ENCODE measurements around the gene TEX54. TPM values are rescaled to one million over a fixed set of nuclear protein-coding genes. Genes with fewer than 3 reads are reported as not detected.

TEX54 gene
- polyA plus RNA-seq, 2 of the 4 experiments (the other 2 are of a cell fraction): not detected

GRCh38 chr11:62852523-62853188, 20.0 kb upstream of the TEX54 start:
- FAIRE-seq: no peak

GRCh38 chr11:62851807-62852522, 19.3 kb upstream of the TEX54 start:
- no peaks in the 10 kb centered on the region for H3K9me3 ChIP-seq
- H3K4me2 ChIP-seq: peak overlapping the region; percentile 98
- CTCF ChIA-PET: interaction anchor here (1.0 to 5.5 kb wide), 2 partner anchors 12 to 32 kb away, joined by 3 to 42 read pairs; partner anchors contain the start of gene SLC3A2
- TF ChIP-seq JUN (IDR thresholded peaks at IDR 0.05): peak in 1 of 2 experiments; percentile 8; a peak in 1 of 5 replicates
- TF ChIP-seq MAZ (IDR thresholded peaks at IDR 0.05; ENCODE audit: borderline replicate concordance, low read depth, low read length): no peak
- peaks cover 28% of the 10 kb centered on the region for H3K4me1 ChIP-seq
- WGBS (ENCODE audit: missing lambda C conversion rate): 36% methylated on average over 3 of the region's 3 CpGs
- ATAC-seq: no peak
- DNase-seq (ENCODE audit: low read depth in 1 of 2, low spot score in 1 of 2): no peak
- no peak for FAIRE-seq
- H3K4me3 ChIP-seq: peak overlapping the region; percentile 80; the same call in 1 of the 3 replicates
- POLR2A ChIA-PET: interaction anchor here (0.6 to 9.3 kb wide), 5 partner anchors 11 to 1395 kb away, joined by 3 to 159 read pairs (median 3); partner anchors contain the start of genes C11orf98, CSKMT, PPP1R14B and WDR74
- no peak overlapping the region for H3K27ac ChIP-seq

More at GRCh38 chr11:62852523-62853188, 20.0 kb upstream of the TEX54 start:
- ChIA-PET CTCF (interaction anchor here (1.0 to 5.5 kb wide), 2 partner anchors 11 to 31 kb away, joined by 3 to 42 read pairs; partner anchors contain the start of gene SLC3A2), POLR2A (interaction anchor here (0.7 to 9.3 kb wide), 3 partner anchors 12 to 187 kb away, joined by 3 to 159 read pairs (median 6); partner anchors contain the start of genes C11orf98, CSKMT and WDR74)
- ATAC-seq: no peak
- H3K4me1 ChIP-seq: peaks cover 35% of the 10 kb centered on the region
- peak overlapping the region in 1 of 2 experiments; percentile 91; a peak in 3 of 6 replicates for H3K27ac ChIP-seq
- no peak for DNase-seq (ENCODE audit: low read depth in 1 of 2, low spot score in 1 of 2)
- peak overlapping the region; percentile 80 for H3K4me3 ChIP-seq
- H3K9me3 ChIP-seq: no peaks in the 10 kb centered on the region
- TF ChIP-seq POLR2AphosphoS2 (conservative IDR thresholded peaks at IDR 0.05; ENCODE audit: low read length): 0 out of 2 replicates have a peak, but pooled peaks have one; percentile 83
- no peak for TF ChIP-seq POLR2A (IDR thresholded peaks at IDR 0.05; ENCODE audit: low read length)
- TF ChIP-seq ATOH8 (CRISPR knock-in tag; IDR thresholded peaks at IDR 0.05; ENCODE audit: low read depth): no peak
- H3K4me2 ChIP-seq: peak overlapping the region; percentile 98

GRCh38 chr11:62850911-62851806, 18.5 kb upstream of the TEX54 start:
- Histone ChIP-seq H3K4me3 (no peak overlapping the region), H3K27ac (0 out of 6 replicates have a peak overlapping the region, but pooled peaks of 1 of the 2 experiments have one; percentile 17), H3K4me1 (peaks cover 27% of the 10 kb centered on the region), H3K9me3 (no peaks in the 10 kb centered on the region), H3K4me2 (peak overlapping the region; percentile 98; the same call in 2 of the 3 replicates)
- ChIA-PET CTCF (interaction anchor here (0.6 to 1.7 kb wide), 5 partner anchors 13 to 91 kb away, joined by 3 to 6 read pairs (median 3); no protein-coding TSS in a partner anchor), POLR2A (interaction anchor here (0.5 to 9.3 kb wide), 6 partner anchors 11 to 1396 kb away, joined by 3 to 159 read pairs (median 4); partner anchors contain the start of genes PPP1R14B, WDR74 and ZBTB3)
- WGBS (ENCODE audit: missing lambda C conversion rate): 50% methylated on average over 14 of the region's 15 CpGs
- FAIRE-seq: no peak
- peak in 1 of 2 experiments; percentile 51 for DNase-seq (ENCODE audit: low read depth in 1 of 2, low spot score in 1 of 2)
- peak; percentile 17 to 25; a peak in 5 of 6 replicates for ATAC-seq
- TF ChIP-seq MAFK (IDR thresholded peaks at IDR 0.05; ENCODE audit: partially characterized antibody) (no peak), RARB (CRISPR knock-in tag; IDR thresholded peaks at IDR 0.05) (peak; percentile 54), REST (IDR thresholded peaks at IDR 0.05) (no peak), FOSB (CRISPR knock-in tag; IDR thresholded peaks at IDR 0.05) (peak; percentile 94), CHD2 (IDR thresholded peaks at IDR 0.05; ENCODE audit: low read length, partially characterized antibody) (peak; percentile 17), HDAC2 (IDR thresholded peaks at IDR 0.05) (no peak), GATA3 (IDR thresholded peaks at IDR 0.05; ENCODE audit: borderline replicate concordance) (peak; percentile 40; the same call in 1 of the 2 replicates), RAD21 (conservative IDR thresholded peaks at IDR 0.05 in 1 of 2, IDR thresholded peaks at IDR 0.05 in 1 of 2) (no peak), JUN (IDR thresholded peaks at IDR 0.05) (peak; percentile 75 to 84), PBX3 (IDR thresholded peaks at IDR 0.05) (peak; percentile 67), FOXS1 (CRISPR knock-in tag; IDR thresholded peaks at IDR 0.05) (no peak), POLR2A (IDR thresholded peaks at IDR 0.05; ENCODE audit: low read length) (peak; percentile 18; the same call in 1 of the 2 replicates), ZNF302 (CRISPR knock-in tag; IDR thresholded peaks at IDR 0.05) (0 out of 2 replicates have a peak, but pooled peaks have one; percentile 11), TP53 (CRISPR knock-in tag; IDR thresholded peaks at IDR 0.05) (peak; percentile 56; the same call in 1 of the 2 replicates), BCL3 (IDR thresholded peaks at IDR 0.05) (peak; percentile 92; the same call in 1 of the 3 replicates)
